A673 (cell line): ENCODE data around the gene TPO. TPM values are rescaled to one million over a fixed set of nuclear protein-coding genes. Genes with fewer than 3 reads are reported as not detected.

Experiments
- BruUV-seq: library from RNA; stranded (reverse); fragments of 400-500 nt; replicated peaks from 2 replicates; lab custom pipeline; 2021; lab: Mats Ljungman, UMichigan
- CTCF ChIA-PET: fragments of 300-600 bp; sonication (Branson Sonifier 250); formaldehyde crosslinking; loops from one replicate; lab custom pipeline; 2022; ENCODE audit warnings: antibody characterized with exemption; lab: Charles Lee
- POLR2A ChIA-PET: fragments of 300-600 bp; sonication (Branson Sonifier 250); formaldehyde crosslinking; loops from one replicate; lab custom pipeline; 2022; ENCODE audit warnings: antibody characterized with exemption; ENCODE audit not compliant: low non-redundant PET; lab: Charles Lee
- DNase-seq: peaks from one replicate; pipeline ENCODE4 v3.0.0-alpha.2; 2015; ENCODE audit warnings: low spot score
- H3K27ac ChIP-seq: fragments of 200-600 bp; sonication (generic); 2 replicates; pipeline ENCODE4 v1.5.1; 2016; ENCODE audit warnings: mixed run types, low read depth, mild to moderate bottlenecking, mixed read lengths, antibody characterized with exemption, low read length; ENCODE audit not compliant: poor library complexity, severe bottlenecking
- H3K27me3 ChIP-seq: fragments of 200-600 bp; sonication (generic); replicated peaks from 2 replicates; pipeline ENCODE4 v1.6.1; 2017; ENCODE audit warnings: mixed run types, low read depth, mild to moderate bottlenecking, mixed read lengths, antibody characterized with exemption, low read length; ENCODE audit not compliant: insufficient read depth, poor library complexity
- H3K36me3 ChIP-seq: fragments of 200-600 bp; sonication (generic); 2 replicates; pipeline ENCODE4 v1.6.1; 2016; ENCODE audit warnings: mixed run types, mild to moderate bottlenecking, mixed read lengths, antibody characterized with exemption, low read length; ENCODE audit not compliant: insufficient read depth, poor library complexity, severe bottlenecking
- H3K4me1 ChIP-seq: fragments of 200-600 bp; sonication (generic); 2 replicates; pipeline ENCODE4 v1.6.1; 2017; ENCODE audit warnings: mixed run types, mild to moderate bottlenecking, mixed read lengths, antibody characterized with exemption, low read length; ENCODE audit not compliant: insufficient read depth, poor library complexity, severe bottlenecking
- H3K4me3 ChIP-seq: fragments of 200-600 bp; sonication (generic); 2 replicates; pipeline ENCODE4 v1.5.1; 2016; ENCODE audit warnings: low read depth, mixed run types, mild to moderate bottlenecking, mixed read lengths, low read length; ENCODE audit not compliant: poor library complexity, severe bottlenecking
- H3K9me3 ChIP-seq: fragments of 200-600 bp; sonication (generic); 2 replicates; pipeline ENCODE4 v1.6.1; 2016; ENCODE audit warnings: mixed run types, low read depth, mild to moderate bottlenecking, mixed read lengths, antibody characterized with exemption, low read length; ENCODE audit not compliant: poor library complexity, severe bottlenecking
- CTCF ChIP-seq: fragments of 300-800, 200-600 bp; sonication (generic); conservative IDR thresholded peaks from 2 replicates; pipeline ENCODE4 v1.5.1; 2017; ENCODE audit warnings: low read depth, mild to moderate bottlenecking, antibody characterized with exemption, low read length, moderate library complexity, mixed read lengths
- EZH2 ChIP-seq: fragments of 200-600 bp; sonication (generic); IDR thresholded peaks from 2 replicates; pipeline ENCODE4 v1.6.1; 2017; ENCODE audit warnings: borderline replicate concordance, low read depth, mild to moderate bottlenecking, mixed read lengths, antibody characterized with exemption, low read length; ENCODE audit not compliant: poor library complexity, severe bottlenecking
- intact Hi-C: fragments of 100-400 bp; cut with micrococcal nuclease; formaldehyde crosslinking; loops from one replicate; pipeline ENCODE4 v1.10.0; 2022; ENCODE audit not compliant: unreplicated experiment
- total RNA-seq: library from RNA; stranded (reverse); gene quantifications from 2 replicates; pipeline ENCODE4 v1.2.3, GENCODE V29; 2021

TPO gene
- total RNA-seq, 1 experiment from 2014 or later: not detected

- no TSS peak for BruUV-seq
- no peaks in the 10 kb centered on the region for H3K27me3 ChIP-seq
- no peaks in the 10 kb centered on the region for H3K9me3 ChIP-seq
- H3K4me1 ChIP-seq: no peaks in the 10 kb centered on the region
- intact Hi-C loops: loop anchor here (5.0 kb wide), 1 partner anchor 217 kb away; no protein-coding TSS in a partner anchor
- TF ChIP-seq CTCF (no peak), EZH2 (no peak)
- POLR2A ChIA-PET: no interaction called here
- CTCF ChIA-PET: interaction anchor here (0.7 to 1.6 kb wide), 4 partner anchors 219 to 596 kb away, joined by 3 to 5 read pairs (median 4); no protein-coding TSS in a partner anchor
- no peaks in the 10 kb centered on the region for H3K36me3 ChIP-seq
- H3K27ac ChIP-seq: no peak overlapping the region
- no peak overlapping the region for H3K4me3 ChIP-seq
- DNase-seq: no peak
Observed at GRCh38 chr2:1550076-1550475, 136.8 kb downstream of the TPO start.

- no peaks in the 10 kb centered on the region for H3K9me3 ChIP-seq
- no peak overlapping the region for H3K27ac ChIP-seq
- intact Hi-C loops: loop anchor here (5.0 kb wide), 1 partner anchor 217 kb away; no protein-coding TSS in a partner anchor
- peak; percentile 61 for DNase-seq
- no TSS peak for BruUV-seq
- CTCF ChIA-PET: interaction anchor here (0.5 to 1.6 kb wide), 5 partner anchors 219 to 839 kb away, joined by 3 to 5 read pairs (median 5); no protein-coding TSS in a partner anchor
- H3K4me3 ChIP-seq: no peak overlapping the region
- peak; percentile 99 for TF ChIP-seq CTCF
- no peak for TF ChIP-seq EZH2
- H3K27me3 ChIP-seq: no peaks in the 10 kb centered on the region
- POLR2A ChIA-PET: no interaction called here
- H3K4me1 ChIP-seq: no peaks in the 10 kb centered on the region
- no peaks in the 10 kb centered on the region for H3K36me3 ChIP-seq
Observed at GRCh38 chr2:1550658-1551316, 137.5 kb downstream of the TPO start.

DNA sequence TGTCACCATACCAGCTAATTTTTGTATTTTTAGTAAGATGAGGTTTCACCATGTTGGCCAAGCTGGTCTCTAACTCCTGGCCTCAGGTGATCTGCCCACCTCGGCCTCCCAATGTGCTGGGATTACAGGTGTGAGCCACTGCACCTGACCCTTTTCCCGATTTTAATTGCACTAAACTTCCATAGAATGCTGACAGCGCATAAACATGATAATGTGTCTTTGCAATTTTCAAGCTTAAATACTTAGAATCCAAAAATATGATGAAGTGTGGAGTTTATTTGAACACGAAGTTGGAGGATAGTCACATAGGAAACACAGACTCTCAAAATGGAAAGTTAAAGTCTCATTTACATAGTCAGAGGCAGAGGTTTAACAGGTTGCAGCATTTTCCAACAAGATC is 138.6 kb downstream of the TPO start:
- Histone ChIP-seq H3K27ac (no peak overlapping the region), H3K9me3 (no peaks in the 10 kb centered on the region), H3K36me3 (no peaks in the 10 kb centered on the region), H3K4me1 (no peaks in the 10 kb centered on the region), H3K4me3 (no peak overlapping the region), H3K27me3 (no peaks in the 10 kb centered on the region)
- CTCF ChIA-PET: interaction anchor here (0.6 to 1.1 kb wide), 2 partner anchors 246 to 840 kb away, joined by 3 read pairs; no protein-coding TSS in a partner anchor
- POLR2A ChIA-PET: no interaction called here
- DNase-seq: no peak
- BruUV-seq: no TSS peak
- TF ChIP-seq EZH2 (no peak), CTCF (no peak)
- intact Hi-C loops: loop anchor here (5.0 kb wide), 1 partner anchor 215 kb away; no protein-coding TSS in a partner anchor
